HG03280 (cell line): ENCODE data around the gene CCL2.
"Not testable (repeated sequence)": the region's sequence is repeated elsewhere in the genome, so short reads cannot be mapped to it uniquely, and the experiment has no call there.

ENCODE experiments used
- ATAC-seq: cut with Tn5 transposase; IDR thresholded peaks from one replicate; pipeline ENCODE4 v1.9.1; 2021; ENCODE audit warnings: mild to moderate bottlenecking, moderate library complexity; ENCODE audit not compliant: unreplicated experiment

The CCL2 gene

GRCh38 chr17:34254651-34255380 lies at the start of gene CCL2:
TSS of gene CCL2 (plus strand) at chr17:34255285. CDS start at chr17:34255350, 65 bp downstream.
- no peak for ATAC-seq

- no peak for ATAC-seq
These were observed 49.7 kb upstream of the CCL2 start for GRCh38 chr17:34205401-34205800.

GRCh38 chr17:34206569-34206968 lies 48.5 kb upstream of the CCL2 start:
- no peak for ATAC-seq

GRCh38 chr17:34207572-34207971 lies 47.5 kb upstream of the CCL2 start:
- ATAC-seq, result no peak

- ATAC-seq, result no peak
These were observed 36.3 kb upstream of the CCL2 start for GRCh38 chr17:34218748-34219147.

- no peak for ATAC-seq
These were observed 35.7 kb upstream of the CCL2 start for GRCh38 chr17:34219405-34219804.

GRCh38 chr17:34220045-34220751 lies 34.9 kb upstream of the CCL2 start:
- no peak for ATAC-seq

GRCh38 chr17:34220752-34221395 lies 34.2 kb upstream of the CCL2 start:
- ATAC-seq, result no peak

- no peak for ATAC-seq
These were observed 33.7 kb upstream of the CCL2 start for GRCh38 chr17:34221411-34221810.

GRCh38 chr17:34222722-34223497 lies 32.2 kb upstream of the CCL2 start:
- no peak for ATAC-seq

- ATAC-seq, result no peak
These were observed 30.0 kb upstream of the CCL2 start for GRCh38 chr17:34225046-34225445.

- ATAC-seq, result no peak
These were observed 28.9 kb upstream of the CCL2 start for GRCh38 chr17:34226011-34226743.

GRCh38 chr17:34226744-34227034 lies 28.4 kb upstream of the CCL2 start:
- ATAC-seq, result no peak

GRCh38 chr17:34227293-34227692 lies 27.8 kb upstream of the CCL2 start:
- not testable (repeated sequence) for ATAC-seq

GRCh38 chr17:34227707-34228106 lies 27.4 kb upstream of the CCL2 start:
- ATAC-seq, result no peak

GRCh38 chr17:34228781-34229180 lies 26.3 kb upstream of the CCL2 start:
- ATAC-seq, result no peak

- ATAC-seq, result no peak
These were observed 24.7 kb upstream of the CCL2 start for GRCh38 chr17:34230342-34230741.

- ATAC-seq, result no peak
These were observed 20.5 kb upstream of the CCL2 start for GRCh38 chr17:34234616-34235015.

GRCh38 chr17:34235389-34236028 lies 19.6 kb upstream of the CCL2 start:
- no peak for ATAC-seq

- no peak for ATAC-seq
These were observed 18.7 kb upstream of the CCL2 start for GRCh38 chr17:34236281-34236892.
